NCI-H82 (cell line): ENCODE results near the gene CBL.
"Not testable (repeated sequence)": the region's sequence is repeated elsewhere in the genome, so short reads cannot be mapped to it uniquely, and the experiment has no call there.

Source experiments
- DNase-seq: peaks from one replicate; lab custom pipeline; 2025; lab: John Stamatoyannopoulos, UW

Gene CBL

DNA sequence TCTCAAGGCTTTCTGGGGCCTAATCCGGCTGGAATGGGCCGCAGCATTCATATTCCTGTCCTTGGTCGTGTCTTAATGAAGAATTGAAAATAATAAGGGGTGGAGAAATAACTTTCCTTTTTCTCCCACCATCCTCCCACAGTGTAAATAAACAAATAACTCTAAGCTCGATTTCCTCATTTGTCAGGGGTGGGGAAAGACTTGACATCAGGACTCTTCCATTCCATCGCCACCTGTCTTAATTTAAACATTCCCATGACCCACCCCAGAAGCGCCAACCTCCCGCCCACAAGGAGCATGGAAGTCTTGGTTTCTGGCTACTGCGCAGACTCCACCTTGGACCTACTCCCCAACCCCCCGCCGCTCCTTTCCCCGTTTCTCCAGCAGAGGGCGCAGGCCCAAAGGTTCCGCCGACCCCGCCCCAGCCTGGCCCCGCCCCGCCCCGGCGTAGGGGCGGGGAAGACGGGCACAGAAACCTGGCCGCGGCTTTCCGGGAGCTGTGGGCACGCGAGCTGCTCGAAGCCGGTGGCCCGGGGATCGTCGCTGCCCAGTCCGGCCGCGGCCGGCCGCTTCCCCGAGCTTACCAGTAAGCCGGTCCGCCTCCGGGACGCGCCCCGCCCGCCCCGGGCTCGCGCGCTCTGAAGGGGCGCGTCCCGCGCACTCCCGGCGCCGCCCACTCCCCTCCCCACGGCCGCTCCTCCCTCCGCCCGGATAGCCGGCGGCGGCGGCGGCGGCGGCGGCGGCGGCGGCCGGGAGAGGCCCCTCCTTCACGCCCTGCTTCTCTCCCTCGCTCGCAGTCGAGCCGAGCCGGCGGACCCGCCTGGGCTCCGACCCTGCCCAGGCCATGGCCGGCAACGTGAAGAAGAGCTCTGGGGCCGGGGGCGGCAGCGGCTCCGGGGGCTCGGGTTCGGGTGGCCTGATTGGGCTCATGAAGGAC lies at the start of gene CBL:
CBL (plus strand) TSS at position 766 of the 937 bp plus-strand sequence; CDS start at position 845, 79 bp downstream.
- DNase-seq: peak; percentile 94

GRCh38 chr11:119156496-119156895 lies 49.6 kb upstream of the CBL start:
- DNase-seq: no peak

DNA sequence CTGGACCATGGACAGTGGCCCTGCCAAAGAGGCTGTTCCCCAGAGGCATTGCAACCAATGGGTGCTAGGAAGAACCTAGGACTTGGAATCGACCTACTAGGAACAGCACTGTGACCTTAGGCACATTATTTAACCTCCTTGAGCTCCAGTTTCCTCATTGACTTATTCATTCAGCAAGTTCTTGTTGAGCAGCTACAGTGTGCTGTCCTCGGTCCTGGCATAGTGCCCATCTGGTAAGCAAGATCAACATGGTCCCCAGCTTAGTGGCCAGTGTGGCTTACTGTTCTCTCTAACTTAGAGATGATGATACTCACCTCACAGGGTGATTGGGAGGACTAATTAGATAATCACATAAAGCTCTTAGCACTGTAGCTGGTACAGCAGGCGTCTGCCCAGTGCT lies 49.1 kb upstream of the CBL start:
- DNase-seq: peak; percentile 95

GRCh38 chr11:119158467-119158866 lies 47.7 kb upstream of the CBL start:
- no peak for DNase-seq

GRCh38 chr11:119160151-119160550 lies 46.0 kb upstream of the CBL start:
- no peak for DNase-seq

- no peak for DNase-seq
Measured at GRCh38 chr11:119161871-119162270, 44.3 kb upstream of the CBL start.

DNA sequence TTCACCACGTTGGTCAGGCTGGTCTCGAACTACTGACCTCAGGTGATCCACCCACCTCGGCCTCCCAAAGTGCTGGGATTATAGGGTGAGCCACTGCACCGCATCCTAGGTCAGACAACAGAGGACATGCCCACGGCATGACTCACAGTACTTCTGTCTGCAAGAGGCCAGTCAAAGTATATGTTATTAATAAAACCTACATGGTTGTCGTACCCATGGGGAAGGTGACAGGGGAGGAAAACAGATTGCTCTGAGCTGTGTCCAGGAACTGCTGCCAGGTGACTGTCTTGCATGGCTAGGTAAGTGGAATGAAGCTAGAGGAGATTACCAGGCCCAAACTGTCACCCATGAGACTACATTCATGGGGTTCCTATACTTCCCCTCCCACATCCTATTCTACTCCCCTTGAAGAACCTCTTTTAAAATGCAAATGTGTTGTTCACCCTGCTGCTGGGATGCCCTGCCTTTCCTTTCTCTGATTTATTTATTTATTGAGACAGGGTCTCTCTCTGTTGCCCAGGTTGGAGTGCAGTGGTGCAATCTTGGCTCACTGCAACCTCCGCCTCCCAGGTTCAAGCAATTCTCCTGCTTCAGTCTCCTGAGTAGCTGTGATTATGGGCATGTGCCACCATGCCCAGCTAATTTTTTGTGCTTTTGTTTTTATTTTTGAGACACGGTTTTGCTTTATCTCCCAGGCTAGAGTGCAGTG lies 39.6 kb upstream of the CBL start:
- no peak for DNase-seq

DNA sequence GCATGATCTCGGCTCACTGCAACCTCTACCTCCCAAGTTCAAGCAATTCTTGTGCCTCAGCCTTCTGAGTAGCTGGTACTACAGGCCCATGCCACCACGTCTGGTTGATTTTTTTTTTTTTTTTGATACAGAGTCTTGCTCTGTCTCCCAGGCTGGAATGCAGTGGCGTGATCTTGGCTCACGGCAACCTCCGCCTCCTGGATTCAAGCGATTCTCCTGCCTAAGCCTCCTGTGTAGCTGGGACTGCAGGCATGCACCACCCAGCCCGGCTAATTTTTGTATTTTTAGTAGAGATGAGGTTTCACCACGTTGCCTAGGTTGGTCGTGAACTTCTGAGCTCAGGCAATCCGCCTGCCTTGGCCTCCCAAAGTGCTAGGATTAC lies 39.1 kb upstream of the CBL start:
- DNase-seq: not testable (repeated sequence)

- DNase-seq: no peak
Measured at GRCh38 chr11:119167933-119168332, 38.2 kb upstream of the CBL start.

GRCh38 chr11:119168471-119169281 lies 37.5 kb upstream of the CBL start, which contains the start of gene NLRX1:
NLRX1 (plus strand) TSS chr11:119168725; CDS start chr11:119171404, 2,679 bp downstream.
- peak; percentile 53 for DNase-seq

DNA sequence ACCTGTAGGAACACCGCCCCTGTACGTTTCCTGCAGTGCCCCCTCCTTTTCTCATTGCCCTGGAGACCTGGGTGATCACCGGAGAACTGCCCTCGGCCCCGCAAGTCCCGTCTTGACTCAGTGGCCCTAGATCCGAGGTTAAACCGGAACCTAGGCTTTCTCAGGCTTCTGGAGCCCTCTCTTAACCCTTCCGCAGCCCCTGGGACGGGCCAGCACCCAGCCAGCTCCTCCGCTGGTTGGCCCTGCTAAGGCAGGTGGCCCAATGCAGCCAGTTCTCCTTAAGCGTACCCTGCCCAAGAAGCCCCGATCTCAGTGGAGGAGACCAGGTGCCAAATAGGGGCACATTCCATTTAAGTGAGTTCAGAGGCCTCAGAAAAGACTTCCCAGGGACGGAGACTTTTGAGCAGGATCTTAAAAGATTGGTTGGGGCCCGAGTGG lies 36.8 kb upstream of the CBL start:
- DNase-seq: no peak

- DNase-seq: no peak
Measured at GRCh38 chr11:119172513-119172912, 33.6 kb upstream of the CBL start.

GRCh38 chr11:119173453-119173852 lies 32.7 kb upstream of the CBL start:
- DNase-seq: no peak

DNA sequence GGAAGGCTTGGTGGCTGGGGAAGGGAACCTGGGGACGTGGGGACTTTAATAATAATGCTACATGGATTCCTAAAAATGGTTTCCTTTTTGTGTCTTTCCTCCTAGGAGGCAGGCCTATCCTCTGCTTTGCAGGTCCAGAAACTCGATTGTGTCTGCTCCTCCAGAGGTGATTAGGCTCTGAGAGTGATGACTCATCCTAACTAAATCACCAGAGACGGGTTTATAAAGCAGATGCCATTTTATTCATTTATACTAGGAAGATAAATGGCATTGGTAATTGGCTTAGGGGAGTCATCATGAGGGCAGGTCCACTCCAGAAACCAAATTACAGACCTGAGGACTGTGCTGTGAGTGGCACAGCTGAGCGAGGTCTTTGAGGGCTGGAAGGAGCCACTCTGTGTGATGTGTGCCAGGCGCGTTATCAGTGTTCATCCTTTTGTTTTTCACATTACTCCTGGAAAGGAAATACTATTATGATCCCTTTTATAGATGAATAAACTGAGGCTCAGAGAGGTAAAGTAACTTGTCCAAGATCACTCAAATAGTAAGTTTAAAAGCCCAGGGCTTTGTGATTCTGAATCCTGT lies 30.6 kb upstream of the CBL start:
- DNase-seq: peak; percentile 90

GRCh38 chr11:119178166-119178680 lies 27.9 kb upstream of the CBL start:
- DNase-seq: no peak

GRCh38 chr11:119179342-119179741 lies 26.8 kb upstream of the CBL start:
- DNase-seq: no peak

GRCh38 chr11:119179983-119180382 lies 26.2 kb upstream of the CBL start:
- no peak for DNase-seq

- DNase-seq: peak; percentile 9
Measured at GRCh38 chr11:119180729-119181676, 25.1 kb upstream of the CBL start.

DNA sequence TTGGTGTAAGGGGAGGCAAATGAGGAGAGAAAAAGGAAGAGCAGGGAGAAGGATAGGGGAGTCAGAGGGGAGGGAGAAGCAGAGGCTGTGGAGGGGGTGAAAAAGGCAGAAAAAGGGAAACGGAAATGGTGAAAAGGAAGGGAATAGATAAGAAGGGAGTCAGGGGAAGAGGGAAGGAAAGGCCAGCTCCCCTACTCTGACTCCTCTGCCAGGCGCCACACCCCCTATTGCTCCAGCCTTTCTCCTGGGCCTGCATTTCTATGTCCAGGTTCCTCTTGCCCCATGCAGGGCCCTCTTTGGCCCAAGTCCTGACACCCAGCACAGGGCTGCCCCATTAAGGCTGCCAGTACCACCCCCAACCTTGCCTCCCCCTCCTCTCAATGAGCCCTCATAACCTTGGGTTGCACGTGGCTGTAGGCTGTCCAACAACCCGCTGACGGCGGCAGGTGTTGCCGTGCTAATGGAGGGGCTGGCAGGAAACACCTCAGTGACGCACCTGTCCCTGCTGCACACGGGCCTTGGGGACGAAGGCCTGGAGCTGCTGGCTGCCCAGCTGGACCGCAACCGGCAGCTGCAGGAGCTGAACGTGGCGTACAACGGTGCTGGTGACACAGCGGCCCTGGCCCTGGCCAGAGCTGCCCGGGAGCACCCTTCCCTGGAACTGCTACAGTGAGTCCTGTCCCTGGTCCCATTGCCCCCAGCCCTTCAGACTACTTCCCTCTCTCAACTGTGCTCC lies 24.3 kb upstream of the CBL start:
- no peak for DNase-seq

GRCh38 chr11:119184399-119184798 lies 21.7 kb upstream of the CBL start:
- not testable (repeated sequence) for DNase-seq
